ENCODE results near the gene MEX3C.

The MEX3C gene

GRCh38 chr18:51196811-51197660 lies 445 bp downstream of the MEX3C start:
- CTCF ChIA-PET = interaction anchor here (0.7 kb wide), 1 partner anchor 28 kb away, joined by 3 read pairs; no protein-coding TSS in a partner anchor
- POLR2A ChIA-PET = interaction anchor here (0.7 to 1.1 kb wide), 3 partner anchors 85 to 318 kb away, joined by 3 to 4 read pairs (median 3); partner anchors contain the start of gene ME2
- no peak for TF ChIP-seq CTCF (IDR thresholded peaks at IDR 0.05; ENCODE audit: insufficient read depth, low read length, missing control alignments)
- DNase-seq (ENCODE audit: low read depth, low spot score) = no peak
- H3K4me3 ChIP-seq (ENCODE audit: low read depth, low read length) = peak overlapping the region; percentile 86

- ChIA-PET CTCF (interaction anchor here (0.7 kb wide), 1 partner anchor 28 kb away, joined by 3 read pairs; no protein-coding TSS in a partner anchor), POLR2A (interaction anchor here (1.1 kb wide), 1 partner anchor 152 kb away, joined by 4 read pairs; no protein-coding TSS in a partner anchor)
- DNase-seq (ENCODE audit: low read depth, low spot score) = no peak
- TF ChIP-seq CTCF (IDR thresholded peaks at IDR 0.05; ENCODE audit: insufficient read depth, low read length, missing control alignments) = no peak
- peak overlapping the region; percentile 86 for H3K4me3 ChIP-seq (ENCODE audit: low read depth, low read length)
Observed at GRCh38 chr18:51196118-51196810, 1.2 kb downstream of the MEX3C start.

- CTCF ChIA-PET = no interaction called here
Observed at GRCh38 chr18:51195451-51196117, 1.9 kb downstream of the MEX3C start.

GRCh38 chr18:51195086-51195450 lies 2.4 kb downstream of the MEX3C start:
- DNase-seq (ENCODE audit: low read depth, low spot score) = no peak
- ChIA-PET POLR2A (no interaction called here), CTCF (no interaction called here)
- H3K4me3 ChIP-seq (ENCODE audit: low read depth, low read length) = peak overlapping the region; percentile 86
- no peak for TF ChIP-seq CTCF (IDR thresholded peaks at IDR 0.05; ENCODE audit: insufficient read depth, low read length, missing control alignments)

More at GRCh38 chr18:51195451-51196117, 1.9 kb downstream of the MEX3C start:
- peak overlapping the region; percentile 86 for H3K4me3 ChIP-seq (ENCODE audit: low read depth, low read length)
- POLR2A ChIA-PET = interaction anchor here (1.1 kb wide), 1 partner anchor 152 kb away, joined by 4 read pairs; no protein-coding TSS in a partner anchor
- DNase-seq (ENCODE audit: low read depth, low spot score) = no peak
- TF ChIP-seq CTCF (IDR thresholded peaks at IDR 0.05; ENCODE audit: insufficient read depth, low read length, missing control alignments) = no peak

- peak overlapping the region; percentile 86 for H3K4me3 ChIP-seq (ENCODE audit: low read depth, low read length)
- CTCF ChIA-PET = no interaction called here
- DNase-seq (ENCODE audit: low read depth, low spot score) = no peak
- no peak for TF ChIP-seq CTCF (IDR thresholded peaks at IDR 0.05; ENCODE audit: insufficient read depth, low read length, missing control alignments)
- POLR2A ChIA-PET = no interaction called here
Observed at GRCh38 chr18:51194604-51195003, 2.9 kb downstream of the MEX3C start.
